GM15510 (cell line): Measurements from ENCODE around the gene SASH1.

Experiments
- POLR2A ChIP-seq: IDR thresholded peaks from 3 replicates; pipeline ENCODE4 v1.6.1; 2011; ENCODE audit warnings: borderline replicate concordance; ENCODE audit not compliant: insufficient read length; ENCODE audit errors: extremely low read depth

The SASH1 gene

GRCh38 chr6:148342350-148343046 is at the start of gene SASH1:
SASH1 (plus strand) TSS chr6:148342838; CDS start chr6:148343068, 230 bp downstream.
- no peak for TF ChIP-seq POLR2A

GRCh38 chr6:148293181-148293995 is 49.2 kb upstream of the SASH1 start:
- no peak for TF ChIP-seq POLR2A

GRCh38 chr6:148294059-148294458 is 48.6 kb upstream of the SASH1 start:
- TF ChIP-seq POLR2A, result no peak

- TF ChIP-seq POLR2A, result no peak
Measured at GRCh38 chr6:148295261-148295887, 47.3 kb upstream of the SASH1 start.

- TF ChIP-seq POLR2A, result no peak
Measured at GRCh38 chr6:148296771-148297170, 45.9 kb upstream of the SASH1 start.

GRCh38 chr6:148298683-148299082 is 44.0 kb upstream of the SASH1 start:
- no peak for TF ChIP-seq POLR2A

GRCh38 chr6:148303616-148304015 is 39.0 kb upstream of the SASH1 start:
- TF ChIP-seq POLR2A, result no peak

- no peak for TF ChIP-seq POLR2A
Measured at GRCh38 chr6:148304976-148305375, 37.7 kb upstream of the SASH1 start.

- TF ChIP-seq POLR2A, result no peak
Measured at GRCh38 chr6:148306286-148306685, 36.4 kb upstream of the SASH1 start.

- TF ChIP-seq POLR2A, result no peak
Measured at GRCh38 chr6:148307405-148307804, 35.2 kb upstream of the SASH1 start.

GRCh38 chr6:148309301-148309700 is 33.3 kb upstream of the SASH1 start:
- TF ChIP-seq POLR2A, result no peak

- TF ChIP-seq POLR2A, result no peak
Measured at GRCh38 chr6:148311966-148312669, 30.5 kb upstream of the SASH1 start.

- TF ChIP-seq POLR2A, result no peak
Measured at GRCh38 chr6:148313488-148313887, 29.1 kb upstream of the SASH1 start.

- TF ChIP-seq POLR2A, result no peak
Measured at GRCh38 chr6:148316308-148316707, 26.3 kb upstream of the SASH1 start.

GRCh38 chr6:148317051-148317450 is 25.6 kb upstream of the SASH1 start:
- no peak for TF ChIP-seq POLR2A
